GM21423 (cell line): ENCODE data around the gene C1QTNF8.

Source experiments
- ATAC-seq: cut with Tn5 transposase; IDR thresholded peaks from one replicate; pipeline ENCODE4 v1.9.1; 2021; ENCODE audit warnings: mild to moderate bottlenecking, moderate library complexity; ENCODE audit not compliant: unreplicated experiment

The C1QTNF8 gene

DNA sequence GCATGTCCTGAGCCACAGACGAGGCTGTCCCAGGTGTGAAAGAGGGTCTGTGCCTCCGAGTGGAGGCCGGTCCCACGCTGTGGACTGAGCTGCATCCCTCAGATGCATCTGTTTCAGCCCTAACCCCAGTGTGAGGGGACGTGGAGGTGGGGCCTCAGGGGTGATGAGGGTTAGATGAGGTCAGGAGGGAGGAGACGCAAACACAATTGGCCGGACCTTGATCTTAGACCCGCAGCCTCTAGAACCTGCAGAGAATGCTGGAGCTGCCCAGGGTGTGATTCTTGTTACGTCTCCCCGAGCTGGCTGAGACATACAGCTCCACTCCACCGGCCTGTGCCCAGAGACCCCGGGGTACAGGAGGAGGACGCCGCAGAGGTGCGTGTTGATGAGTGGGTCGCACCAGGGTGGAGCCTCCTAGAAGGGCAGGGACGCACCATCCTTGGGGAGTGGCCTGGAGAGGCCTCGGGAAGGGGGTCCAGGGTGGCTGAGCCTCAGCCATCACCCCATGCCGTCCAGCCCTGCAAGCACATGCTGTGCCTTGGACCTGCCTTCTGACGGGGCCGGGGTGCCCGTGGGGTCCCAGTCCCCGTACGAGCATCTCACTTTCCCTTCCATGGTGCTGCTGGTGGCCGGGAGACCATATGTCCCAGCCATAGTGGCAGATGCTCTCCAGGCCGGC lies 16.6 kb upstream of the C1QTNF8 start:
- no peak for ATAC-seq

DNA sequence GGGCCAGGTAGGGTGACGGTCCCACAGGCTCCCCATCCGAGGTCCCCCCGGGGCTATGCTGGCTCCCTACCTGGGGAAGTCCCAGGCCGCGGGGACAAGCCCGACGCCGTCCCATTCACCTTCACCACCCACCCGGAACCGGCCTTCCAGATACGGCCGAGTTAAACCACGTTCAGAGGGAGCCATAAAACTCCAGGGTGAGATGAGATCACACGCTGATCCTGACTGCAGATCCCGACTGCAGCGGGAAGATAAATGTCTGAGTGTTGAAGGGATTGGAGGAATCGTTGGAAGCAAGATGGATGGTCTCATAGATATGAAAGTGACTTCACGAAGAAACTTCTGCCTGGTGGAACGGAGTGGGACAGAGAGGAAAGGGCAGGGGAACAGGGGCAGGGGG lies 13.6 kb upstream of the C1QTNF8 start:
- no peak for ATAC-seq

DNA sequence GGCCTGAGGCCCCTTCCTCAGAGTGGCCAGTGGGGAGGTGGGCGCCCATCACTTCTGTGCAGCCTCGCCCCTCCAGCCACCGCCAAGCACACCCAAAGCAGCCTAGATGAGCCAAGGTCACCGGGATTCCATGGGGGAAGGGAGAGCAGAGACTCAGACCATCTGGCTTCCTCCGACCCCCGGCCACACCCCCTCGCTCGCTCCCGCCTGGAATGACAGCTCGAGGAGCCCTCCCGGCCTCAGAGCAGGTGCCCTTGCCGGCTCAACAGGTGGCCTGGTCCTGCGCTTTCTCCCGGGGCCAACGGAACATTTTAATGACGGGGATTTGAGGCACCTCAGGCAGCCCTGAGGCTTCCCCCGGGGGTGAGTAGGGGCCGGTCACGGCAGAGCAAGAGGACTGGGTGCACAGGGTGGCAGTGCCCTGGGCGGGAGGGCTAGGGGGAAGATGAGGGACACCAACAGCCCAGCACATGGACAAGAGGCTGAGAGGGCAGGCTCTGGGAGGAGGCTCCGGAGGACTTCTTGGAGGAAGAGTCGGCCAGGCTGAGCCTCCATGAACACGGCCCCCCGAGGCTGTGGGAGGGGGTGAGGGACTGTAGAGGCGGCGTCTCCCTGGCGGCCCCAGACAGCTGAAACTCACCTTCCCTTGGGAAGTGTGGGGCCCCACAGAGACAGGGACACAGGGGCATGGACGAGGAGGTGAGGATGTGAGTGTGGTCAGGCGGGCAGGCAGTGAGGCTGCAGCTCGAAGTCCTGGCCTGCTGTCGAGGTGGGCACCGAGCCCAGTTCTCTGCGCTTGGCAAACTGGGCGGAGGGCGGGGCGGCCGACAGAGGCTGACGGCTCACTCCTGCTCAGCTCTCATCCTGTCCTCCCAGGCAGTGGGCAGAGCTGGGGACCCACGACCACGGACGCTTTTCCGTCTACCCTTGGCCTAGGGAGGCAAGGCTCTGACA lies 12.5 kb upstream of the C1QTNF8 start:
- no peak for ATAC-seq

DNA sequence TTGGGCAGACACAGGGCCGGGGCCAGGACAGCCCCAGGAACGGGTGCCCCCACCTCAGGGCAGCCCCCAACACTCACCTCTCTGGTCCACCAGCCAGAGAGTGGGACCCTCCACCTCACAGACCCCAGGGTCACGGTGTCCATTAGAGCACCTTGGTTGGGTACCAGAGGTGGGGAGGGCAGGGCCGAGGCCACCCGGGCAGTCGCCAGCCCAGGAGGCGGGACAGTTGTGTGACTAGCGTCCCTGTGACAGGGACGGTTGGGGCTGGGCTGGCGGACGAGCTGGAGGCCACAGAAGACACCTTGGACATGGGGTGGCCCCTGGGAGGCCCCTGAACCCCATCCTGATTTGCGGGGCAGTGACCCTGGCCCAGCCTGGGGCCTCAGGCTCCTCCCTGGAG lies 11.7 kb upstream of the C1QTNF8 start:
- no peak for ATAC-seq

DNA sequence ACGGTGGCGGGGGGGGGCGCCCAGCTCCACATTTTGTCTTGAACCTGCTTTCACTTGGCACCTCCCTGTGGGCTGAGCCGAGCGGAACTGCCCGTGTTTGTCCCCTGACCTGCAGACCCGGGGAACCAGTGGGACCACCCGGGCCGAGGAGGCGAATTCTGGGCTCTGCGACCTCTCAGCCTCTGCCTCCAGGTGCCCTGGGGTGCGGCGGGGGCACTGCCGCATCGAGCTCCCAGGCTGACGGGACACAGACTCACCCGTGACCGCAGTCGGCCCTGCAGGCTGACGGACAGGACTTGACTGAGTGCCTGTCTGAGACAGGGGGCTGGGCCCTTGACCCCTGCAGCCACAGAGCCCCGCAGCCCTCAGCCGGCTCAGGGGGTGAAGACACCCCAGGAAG lies 11.1 kb upstream of the C1QTNF8 start:
- ATAC-seq: no peak

DNA sequence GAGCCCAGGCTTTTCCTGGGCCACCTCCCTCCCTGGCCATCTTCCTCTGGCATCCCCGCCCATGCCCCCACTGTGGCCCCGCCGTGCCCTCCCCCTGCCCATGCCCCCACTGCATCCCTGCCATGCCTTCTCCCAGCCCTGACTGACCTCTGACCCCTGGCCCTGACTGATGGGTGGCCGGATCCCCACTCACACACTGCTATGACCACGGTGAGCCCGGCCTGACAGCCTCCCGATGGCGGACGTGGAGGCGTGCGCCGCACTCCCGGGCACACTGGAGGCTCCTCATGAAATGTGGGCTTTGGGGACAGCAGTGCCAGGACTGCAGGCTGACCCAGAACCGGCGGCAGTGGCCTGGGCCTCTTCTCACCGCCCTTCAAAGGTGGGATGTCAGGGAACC lies 10.6 kb upstream of the C1QTNF8 start:
- no peak for ATAC-seq

DNA sequence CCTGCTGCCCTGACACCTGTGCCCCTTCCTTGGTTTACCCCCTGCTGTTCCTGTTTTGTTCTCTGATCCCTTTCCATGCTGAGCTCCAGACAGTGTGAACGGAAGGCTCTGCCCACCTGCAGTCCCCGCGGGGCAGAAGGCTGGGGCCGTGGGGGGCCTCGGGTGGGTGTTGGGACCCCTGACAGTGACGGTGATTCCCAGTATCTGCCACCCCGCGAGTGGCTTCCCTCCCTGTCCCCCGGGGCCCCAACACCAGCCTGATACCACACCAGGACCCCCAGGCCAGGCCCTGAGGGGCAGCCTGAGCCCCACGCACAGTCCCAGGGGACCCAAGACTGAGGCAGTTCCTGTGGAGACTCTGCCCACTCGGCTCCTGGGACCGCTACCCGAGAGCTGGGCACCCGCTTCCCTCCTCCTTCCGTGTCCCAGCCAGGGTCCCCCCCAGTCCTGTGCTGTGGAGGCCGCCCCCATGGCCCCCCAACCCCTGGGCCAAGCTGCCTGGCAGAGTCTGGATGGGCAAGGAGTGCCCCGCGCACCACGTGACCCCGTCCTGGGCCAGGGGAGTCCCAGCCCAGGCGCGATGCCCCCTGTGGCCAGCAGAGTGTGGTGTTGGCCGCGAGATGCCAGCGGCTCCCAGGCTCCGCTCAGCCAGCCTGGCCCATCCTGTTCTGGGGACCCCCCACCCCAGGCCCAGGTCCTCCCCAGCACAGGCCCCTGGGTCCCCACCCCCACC lies 10.0 kb upstream of the C1QTNF8 start:
- no peak for ATAC-seq

DNA sequence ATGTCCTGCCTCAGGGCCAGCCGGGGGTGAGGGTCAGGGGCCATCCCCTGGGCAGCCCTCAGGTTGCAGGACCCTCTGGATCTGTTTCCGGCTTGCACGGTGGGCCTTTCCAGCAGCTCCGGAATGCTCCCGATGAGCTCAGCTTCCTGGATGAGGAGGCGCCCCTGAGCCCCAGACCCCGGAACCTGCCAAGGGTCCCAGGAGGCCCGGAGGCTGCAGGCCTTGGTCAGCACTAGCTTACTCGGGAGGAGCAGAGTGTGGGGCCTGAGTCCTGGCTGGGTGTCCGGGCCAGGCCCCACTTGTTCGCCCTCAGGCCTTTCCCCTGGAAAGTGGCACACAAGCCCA lies 7.6 kb upstream of the C1QTNF8 start:
- ATAC-seq: no peak

DNA sequence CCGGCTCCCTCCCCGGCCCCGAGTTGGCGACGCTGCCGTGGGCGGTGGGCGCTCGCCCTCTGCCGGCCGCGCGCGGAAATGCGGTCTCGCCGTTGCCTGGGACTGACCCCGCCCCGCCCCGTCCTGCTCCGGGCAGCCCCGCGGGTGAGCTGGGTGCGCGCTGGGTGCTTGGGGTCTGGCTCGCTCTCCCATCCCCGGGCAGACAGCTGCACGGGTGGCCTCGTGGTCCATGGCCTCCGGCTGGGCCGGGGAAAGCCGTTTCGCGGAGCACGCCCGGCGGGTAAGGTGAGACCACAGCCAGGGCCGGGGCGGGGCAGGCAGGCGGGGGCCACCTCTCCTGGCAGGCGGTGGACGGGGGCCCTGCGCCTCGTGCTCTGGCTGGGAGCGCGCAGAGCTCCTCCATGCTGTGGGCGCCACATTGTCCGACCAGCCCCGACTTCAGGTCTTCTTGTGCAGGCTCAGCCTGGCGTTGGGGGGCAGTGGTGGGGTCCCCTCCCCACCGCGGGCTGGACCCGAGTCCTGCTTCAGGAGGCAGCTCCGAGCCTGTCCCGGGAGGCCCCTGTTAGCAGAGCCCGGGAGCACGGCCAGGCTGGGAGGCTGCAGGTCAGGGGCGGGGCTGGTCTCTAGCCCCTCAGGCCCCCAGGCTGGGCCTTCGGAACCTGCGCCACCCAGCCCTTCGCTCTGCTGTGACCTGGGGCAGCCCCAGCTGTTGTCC lies 7.0 kb upstream of the C1QTNF8 start:
- ATAC-seq: no peak

DNA sequence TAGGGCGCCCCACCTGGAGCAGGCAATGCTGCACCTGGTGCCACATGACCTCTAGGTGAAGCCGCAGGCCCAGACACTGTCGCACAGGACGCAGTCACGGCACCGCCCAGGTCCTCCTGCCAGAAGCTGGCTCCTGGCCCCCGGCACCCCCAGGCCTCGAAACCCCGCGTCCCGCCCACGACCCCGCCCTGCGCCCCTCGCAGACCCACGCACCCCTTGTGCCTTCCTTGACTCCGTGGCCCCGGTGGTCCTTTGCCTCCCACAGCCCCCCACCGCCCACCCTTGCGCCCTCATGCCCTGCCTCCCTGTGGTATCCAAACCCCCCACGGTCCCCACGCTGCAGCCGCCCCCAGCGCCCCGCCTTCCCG lies 6.3 kb upstream of the C1QTNF8 start:
- ATAC-seq: no peak

DNA sequence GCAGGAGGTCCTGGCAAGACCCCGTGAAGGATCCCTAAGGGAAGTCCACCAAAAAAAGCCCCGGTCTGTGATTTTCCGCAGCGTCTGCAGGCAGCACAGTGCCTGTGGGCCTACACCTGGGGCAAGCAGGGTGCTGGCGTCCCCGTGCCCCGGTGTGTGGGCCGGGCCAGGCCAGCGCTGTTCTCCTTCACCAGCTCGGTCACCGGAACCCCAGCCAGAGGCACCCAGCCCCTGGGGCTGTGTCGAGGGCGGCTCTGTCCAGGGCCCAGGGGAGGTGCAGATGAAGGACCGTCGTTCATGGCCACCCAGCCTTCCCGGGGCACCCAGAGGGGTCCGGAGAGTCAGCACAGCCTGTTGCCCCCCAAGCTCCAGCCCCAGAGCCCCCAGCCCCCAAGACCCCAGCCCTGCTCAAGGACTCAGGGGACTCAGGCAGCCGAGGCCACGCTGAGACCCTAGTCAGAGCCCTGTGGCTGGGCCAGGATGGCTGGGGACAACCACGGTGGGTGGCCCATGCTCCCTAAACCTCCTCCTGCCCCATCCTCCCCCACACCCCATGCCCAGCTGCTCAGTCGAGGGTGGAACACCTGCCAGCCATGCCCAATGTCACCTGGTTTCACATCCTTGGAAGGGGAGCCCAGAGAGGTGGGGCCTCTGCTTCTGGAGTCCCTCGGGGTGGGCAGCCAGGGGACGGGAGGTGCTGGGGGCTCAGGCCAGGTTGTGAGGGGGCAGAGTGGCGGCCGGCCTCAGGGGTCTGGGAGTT lies 5.7 kb upstream of the C1QTNF8 start:
- ATAC-seq: no peak

DNA sequence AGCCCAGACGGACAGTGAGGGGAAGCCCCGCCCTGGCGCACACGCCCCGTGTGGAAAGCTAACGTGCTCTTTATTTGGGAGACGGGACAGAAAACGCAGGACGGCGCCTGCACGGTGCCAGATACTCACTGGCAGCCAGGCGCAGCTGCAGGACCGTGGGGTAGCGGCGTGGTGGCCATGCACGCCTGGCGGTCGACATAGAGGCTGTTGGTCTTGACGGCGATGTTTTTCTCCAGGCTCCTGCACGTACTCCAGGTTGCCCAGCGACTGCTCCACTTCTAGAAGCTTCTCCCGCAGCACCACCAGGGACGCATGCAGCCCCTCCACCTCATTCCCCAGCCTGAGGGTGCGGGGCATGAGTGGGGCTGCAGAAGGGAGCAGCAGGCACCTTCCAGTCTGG lies 5.1 kb upstream of the C1QTNF8 start:
- ATAC-seq: no peak

DNA sequence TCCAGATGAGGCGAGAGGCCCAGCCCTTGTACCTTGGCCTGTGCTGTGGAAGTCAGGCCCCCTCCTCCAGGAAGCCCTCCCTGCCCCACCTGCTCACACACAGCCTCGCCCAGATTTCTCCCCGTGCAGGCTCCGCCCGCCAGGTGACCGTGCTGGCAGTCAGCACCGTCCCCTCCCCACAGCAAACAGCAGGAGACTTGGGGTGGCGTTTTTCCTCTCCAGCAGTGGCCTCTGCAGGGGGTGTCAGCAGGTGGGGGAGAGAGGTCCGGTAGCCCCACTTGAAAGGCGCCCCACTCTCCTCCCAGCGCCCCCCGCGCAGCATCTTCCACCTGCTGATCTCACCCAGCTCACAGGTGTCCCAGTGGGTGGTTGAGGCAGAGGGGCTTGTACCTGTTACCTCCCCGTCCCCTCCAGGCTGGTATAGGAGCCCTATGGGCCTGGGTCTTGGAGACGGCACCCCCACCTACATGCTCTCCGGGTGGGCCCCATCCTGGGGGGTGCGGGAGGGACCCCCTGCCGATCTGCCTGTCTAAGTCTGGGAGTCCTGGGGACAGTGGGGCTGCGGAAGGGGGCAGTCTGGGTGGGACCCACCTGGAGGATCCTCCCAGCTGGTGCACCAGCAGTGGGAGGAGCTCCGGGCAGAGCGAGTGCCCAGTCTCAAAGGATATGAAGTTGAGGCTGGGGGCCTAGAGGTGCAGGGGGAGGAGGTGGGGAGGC lies 4.2 kb upstream of the C1QTNF8 start:
- ATAC-seq: no peak

DNA sequence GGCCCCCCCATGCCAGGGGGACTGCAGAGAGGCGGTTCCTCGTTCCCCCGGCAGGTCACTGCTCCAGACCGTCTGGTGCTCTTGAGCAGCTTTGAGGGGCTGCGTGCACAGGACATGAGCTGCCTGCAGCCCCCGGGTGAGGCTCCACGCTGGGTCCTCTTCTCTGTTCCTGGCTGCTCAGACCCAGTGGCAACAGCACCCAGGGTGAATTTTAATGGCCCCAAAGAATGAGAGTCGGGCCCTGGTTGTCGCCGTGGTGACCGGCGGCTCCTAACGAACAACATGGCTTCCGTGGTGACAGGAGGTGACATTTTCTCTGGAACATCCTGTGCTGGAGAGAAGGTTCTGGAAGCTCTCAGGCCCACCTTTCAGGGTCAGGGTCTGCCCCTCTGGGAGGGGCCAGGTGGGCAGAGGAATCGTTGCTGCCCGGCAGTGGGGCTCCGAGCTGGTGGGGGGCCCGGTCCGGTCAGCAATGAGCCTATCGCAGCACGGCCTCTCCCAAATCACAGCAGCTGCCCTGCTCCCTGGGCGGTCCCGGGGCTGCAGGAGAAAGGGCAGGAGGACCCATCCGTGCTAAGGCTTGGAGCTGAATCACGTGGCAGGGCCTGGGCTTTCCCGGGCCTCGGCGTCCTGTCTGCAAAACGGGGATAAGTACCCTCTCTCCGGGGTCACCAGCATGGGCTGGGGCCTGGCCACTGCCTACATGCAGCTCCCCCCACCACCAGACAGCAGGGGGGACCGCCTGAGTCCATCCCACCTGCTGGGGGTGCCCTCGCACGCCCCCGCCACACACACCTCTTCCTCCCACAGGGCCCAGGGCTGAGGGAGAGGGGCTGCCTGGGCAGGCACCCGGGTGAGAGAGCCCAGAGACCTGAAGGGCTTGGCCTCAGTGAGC lies 3.4 kb upstream of the C1QTNF8 start:
- no peak for ATAC-seq

DNA sequence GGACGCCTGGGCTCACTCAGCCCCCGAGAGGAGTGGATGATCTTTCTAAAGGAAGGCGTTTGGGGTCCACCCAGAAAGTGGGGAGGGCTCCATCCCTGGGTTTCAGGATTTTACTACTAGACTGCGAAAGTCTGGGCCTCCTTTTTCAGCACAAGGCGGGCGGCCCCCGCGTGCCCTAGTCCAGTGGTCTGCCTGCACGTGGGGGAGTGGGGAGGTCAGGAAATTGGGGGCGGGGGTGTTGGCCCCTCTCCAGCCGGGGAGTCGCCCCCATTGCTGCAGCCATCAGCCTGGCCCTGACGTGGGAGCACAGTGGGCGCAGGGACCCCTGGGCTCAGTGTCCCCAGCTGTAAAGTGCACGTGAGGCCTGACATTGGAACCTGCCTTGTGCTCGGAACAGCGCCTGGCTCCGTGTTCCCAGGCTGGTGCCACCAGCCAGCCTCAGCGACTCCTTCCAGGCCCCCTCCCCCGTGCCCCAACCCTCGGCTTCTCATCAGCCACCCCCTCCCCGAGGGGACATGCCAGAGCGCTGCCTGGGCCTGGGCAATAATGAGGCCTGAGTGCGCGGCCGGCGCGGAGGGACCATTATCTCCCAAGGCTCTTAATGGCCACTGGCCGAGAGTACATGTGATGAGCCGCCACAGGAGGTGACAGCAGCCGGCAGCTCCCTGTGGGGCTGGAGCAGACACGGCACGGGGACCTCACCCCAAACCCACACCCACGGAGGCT lies 2.4 kb upstream of the C1QTNF8 start:
- ATAC-seq: no peak

DNA sequence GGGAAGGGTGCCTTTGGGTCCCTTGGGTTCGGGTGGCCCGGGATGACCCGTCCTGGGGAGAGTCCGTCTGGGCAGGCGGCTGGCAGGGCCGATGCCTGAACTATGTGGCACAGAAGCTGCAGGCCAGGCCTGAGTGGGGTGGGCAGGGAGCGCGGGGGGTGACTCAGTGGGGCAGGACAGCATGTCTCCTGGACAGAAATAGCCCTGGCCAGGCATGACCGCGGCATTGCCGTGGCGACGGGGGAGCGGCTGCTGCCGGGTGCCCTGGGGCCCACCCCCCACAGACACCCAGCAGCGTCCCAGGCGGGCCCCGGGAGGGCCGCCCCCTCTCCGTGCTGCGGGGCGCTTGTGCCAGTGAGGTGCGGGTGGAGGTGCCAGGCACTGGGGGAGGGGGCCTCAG lies 1.8 kb upstream of the C1QTNF8 start:
- ATAC-seq: no peak

DNA sequence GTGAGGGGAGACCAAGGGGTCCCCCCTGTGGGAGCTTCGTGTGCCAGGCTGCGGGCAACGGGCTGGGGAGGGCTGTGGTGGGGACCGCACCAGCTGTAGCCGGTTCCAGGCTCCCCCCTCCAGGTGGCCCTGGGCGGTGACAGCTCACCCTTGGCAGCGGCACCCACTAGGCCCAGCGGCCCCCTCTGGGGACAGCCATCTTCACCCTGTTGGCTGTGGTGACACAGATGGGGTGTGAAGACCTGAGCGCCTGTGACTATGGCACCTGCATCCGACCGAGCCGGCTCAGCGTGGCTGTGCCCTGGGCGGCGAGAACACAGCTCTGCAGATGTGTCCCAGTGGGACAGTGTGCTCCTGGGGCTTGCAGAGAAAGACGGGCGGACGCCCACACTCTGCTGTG lies 1.1 kb upstream of the C1QTNF8 start:
- ATAC-seq: no peak
